ENCODE data around the gene AKAP6. TPM values are rescaled to one million over a fixed set of nuclear protein-coding genes. Genes with fewer than 3 reads are reported as not detected.

AKAP6 gene
- total RNA-seq, 1 experiment from 2014 or later = 1.9 TPM

GRCh38 chr14:32458720-32459119, 129.6 kb downstream of the AKAP6 start:
- no peak for DNase-seq (ENCODE audit: low read depth, low spot score)
- Histone ChIP-seq H3K4me1 (ENCODE audit: control insufficient read depth in 1 of 2, insufficient read depth in 2 of 2, low read length in 2 of 2) (no peaks in the 10 kb centered on the region), H3K36me3 (ENCODE audit: control insufficient read depth in 1 of 2, insufficient read depth in 2 of 2, low read length in 2 of 2) (no peaks in the 10 kb centered on the region), H3K9me2 (ENCODE audit: insufficient read depth) (no peaks in the 10 kb centered on the region), H3K9me3 (ENCODE audit: control insufficient read depth in 1 of 2, insufficient read depth in 1 of 2, low read depth in 1 of 2, low read length in 2 of 2) (no peaks in the 10 kb centered on the region), H3K27me3 (ENCODE audit: insufficient read depth, low read length) (no peaks in the 10 kb centered on the region), H3K79me2 (ENCODE audit: insufficient read depth, low read length) (no peaks in the 10 kb centered on the region), H3K4me2 (ENCODE audit: low read length) (no peak overlapping the region), H2AFZ (ENCODE audit: low read depth, low read length, poor library complexity, severe bottlenecking) (no peak overlapping the region), H3K27ac (ENCODE audit: low read depth, low read length) (no peak overlapping the region), H3K4me3 (replicated peaks in 1 of 2; ENCODE audit: low read depth in 1 of 2, low read length in 2 of 2) (no peak overlapping the region), H4K20me1 (ENCODE audit: insufficient read depth) (no peaks in the 10 kb centered on the region), H3K9ac (ENCODE audit: low read length) (no peak overlapping the region)
- no peak for ATAC-seq
- ChIA-PET RAD21 (ENCODE audit: low non-redundant PET in 1 of 2, low total read pairs in 2 of 2, uncharacterized antibody in 2 of 2, unreplicated experiment in 2 of 2) (no interaction called here), POLR2A (no interaction called here), CTCF (no interaction called here)
- no TSS peak for BruUV-seq (replicated peaks)
- intact Hi-C loops (cut with micrococcal nuclease) = no loop called here
- TF ChIP-seq FOSL1 (IDR thresholded peaks at IDR 0.05; ENCODE audit: low read depth) = no peak
- TF ChIP-seq SRF (IDR thresholded peaks at IDR 0.05; ENCODE audit: low read depth) = no peak
- no peak for TF ChIP-seq ATF3 (IDR thresholded peaks at IDR 0.05)
- TF ChIP-seq ELF1 (IDR thresholded peaks at IDR 0.05; ENCODE audit: borderline replicate concordance, low read depth) = no peak
- no peak for TF ChIP-seq JUND (IDR thresholded peaks at IDR 0.05)
- TF ChIP-seq EZH2phosphoT487 (IDR thresholded peaks at IDR 0.05; ENCODE audit: borderline replicate concordance) = no peak
- TF ChIP-seq POLR2A (IDR thresholded peaks at IDR 0.05; ENCODE audit: borderline replicate concordance, extremely low read depth, insufficient read depth, insufficient read length) = no peak
- no peak for TF ChIP-seq CTCF (IDR thresholded peaks at IDR 0.05 in 2 of 3, conservative IDR thresholded peaks at IDR 0.05 in 1 of 3; ENCODE audit: borderline replicate concordance in 1 of 3, insufficient read depth in 1 of 3, low read depth in 2 of 3, low read length in 2 of 3)
- TF ChIP-seq POLR2AphosphoS5 (IDR thresholded peaks at IDR 0.05; ENCODE audit: low read depth, low read length) = no peak
- no peak for TF ChIP-seq CEBPB (IDR thresholded peaks at IDR 0.05; ENCODE audit: low read depth)
- TF ChIP-seq RAD21 (IDR thresholded peaks at IDR 0.05; ENCODE audit: low read depth) = no peak
- no peak for TF ChIP-seq CBX3 (IDR thresholded peaks at IDR 0.05; ENCODE audit: low read depth)
- no peak for TF ChIP-seq YY1 (IDR thresholded peaks at IDR 0.05; ENCODE audit: extremely low read depth, insufficient replicate concordance, low read depth, low read length)
- TF ChIP-seq ZNF274 (IDR thresholded peaks at IDR 0.05; ENCODE audit: low read depth, low read length) = no peak
- TF ChIP-seq TCF7L2 (IDR thresholded peaks at IDR 0.05; ENCODE audit: borderline replicate concordance, extremely low read depth, insufficient read depth, insufficient read length) = no peak
- TF ChIP-seq EZH2 (IDR thresholded peaks at IDR 0.05) = no peak
